ENCODE results near the gene DEFB121.
A peak's percentile ranks its signal among the peaks of the same experiment; 100 is the strongest.
"Not testable (repeated sequence)": the region's sequence is repeated elsewhere in the genome, so short reads cannot be mapped to it uniquely, and the experiment has no call there.

DEFB121 gene, protein sequence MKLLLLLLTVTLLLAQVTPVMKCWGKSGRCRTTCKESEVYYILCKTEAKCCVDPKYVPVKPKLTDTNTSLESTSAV

GRCh38 chr20:31406115-31406514 is at the start of gene DEFB121:
Gene DEFB121, minus strand, starts transcription at chr20:31406215. Its CDS starts 63 bp downstream, at chr20:31406152.
- no peak for DNase-seq (ENCODE audit: low read depth in 2 of 2)

GRCh38 chr20:31454361-31454760 is 48.3 kb upstream of the DEFB121 start:
- DNase-seq (ENCODE audit: low read depth in 2 of 2), result no peak

- no peak for DNase-seq (ENCODE audit: low read depth in 2 of 2)
Observed at GRCh38 chr20:31452575-31452974, 46.6 kb upstream of the DEFB121 start.

- DNase-seq (ENCODE audit: low read depth in 2 of 2), result no peak
Observed at GRCh38 chr20:31449511-31450414, 43.7 kb upstream of the DEFB121 start.

DNA sequence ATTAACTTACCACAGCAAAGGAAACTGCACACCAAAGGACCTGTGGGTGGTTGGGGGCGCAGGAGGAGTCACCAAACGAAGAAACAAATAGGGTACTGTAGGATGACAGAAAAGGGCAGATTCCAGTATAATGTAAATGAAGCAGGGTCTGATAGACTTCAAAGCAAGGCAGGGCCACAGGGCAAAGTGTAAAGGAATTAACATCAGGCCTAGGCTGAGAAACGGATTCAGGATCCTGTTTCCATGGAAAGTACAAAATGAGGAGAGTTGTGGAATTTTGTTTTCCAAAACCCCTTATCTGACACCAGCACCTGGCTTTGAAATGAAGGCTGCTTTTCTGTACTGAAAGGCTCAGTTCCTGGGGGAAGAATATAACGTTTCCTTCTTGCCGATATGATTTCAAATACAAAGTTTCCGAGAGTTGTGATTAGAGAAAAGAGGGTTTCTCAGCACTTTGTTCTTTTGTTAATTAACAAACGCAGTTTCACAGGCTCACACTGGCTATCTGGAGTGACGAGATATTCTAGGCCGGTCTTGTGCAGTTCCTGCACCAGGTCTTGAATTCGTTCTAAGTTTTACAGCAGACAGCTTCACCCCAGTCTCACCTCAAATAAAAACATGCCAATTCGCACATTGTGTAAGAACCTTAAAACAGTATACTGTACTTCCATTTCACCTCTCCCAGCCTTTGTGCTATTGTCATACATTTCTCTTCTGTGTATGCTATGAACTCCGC is 40.2 kb upstream of the DEFB121 start:
- DNase-seq (ENCODE audit: low read depth in 2 of 2), result no peak

- DNase-seq (ENCODE audit: low read depth in 2 of 2), result peak in 1 of 2 experiments; percentile 11
Observed at GRCh38 chr20:31440012-31440659, 34.1 kb upstream of the DEFB121 start, which contains the start of gene DEFB123. Gene DEFB123, plus strand, starts transcription at chr20:31440632. Its CDS starts 67 bp downstream, at chr20:31440699.

GRCh38 chr20:31430568-31431115 is 24.6 kb upstream of the DEFB121 start:
- DNase-seq (ENCODE audit: low read depth in 2 of 2), result no peak

- not testable (repeated sequence) for DNase-seq (ENCODE audit: low read depth in 2 of 2)
Observed at GRCh38 chr20:31427576-31427975, 21.6 kb upstream of the DEFB121 start.

DNA sequence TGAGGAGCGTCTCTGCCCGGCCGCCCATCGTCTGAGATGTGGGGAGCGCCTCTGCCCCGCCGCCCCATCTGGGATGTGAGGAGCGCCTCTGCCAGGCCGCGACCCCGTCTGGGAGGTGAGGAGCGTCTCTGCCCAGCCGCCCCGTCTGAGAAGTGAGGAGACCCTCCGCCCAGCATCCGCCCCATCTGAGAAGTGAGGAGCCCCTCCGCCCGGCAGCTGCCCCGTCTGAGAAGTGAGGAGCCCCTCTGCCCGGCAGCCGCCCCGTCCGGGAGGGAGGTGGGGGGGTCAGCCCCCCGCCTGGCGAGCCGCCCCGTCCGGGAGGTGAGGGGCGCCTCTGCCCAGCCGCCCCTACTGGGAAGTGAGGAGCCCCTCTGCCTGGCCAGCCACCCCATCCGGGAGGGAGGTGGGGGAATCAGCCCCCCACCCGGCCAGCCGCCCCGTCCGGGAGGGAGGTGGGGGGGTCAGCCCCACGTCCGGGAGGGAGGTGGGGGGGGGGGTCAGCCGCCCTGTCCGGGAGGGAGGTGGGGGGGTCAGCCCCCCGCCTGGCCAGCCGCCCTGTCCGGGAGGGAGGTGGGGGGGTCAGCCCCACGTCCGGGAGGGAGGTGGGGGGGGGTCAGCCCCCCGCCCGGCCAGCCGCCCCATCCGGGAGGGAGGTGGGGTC is 21.0 kb upstream of the DEFB121 start:
- DNase-seq (ENCODE audit: low read depth in 2 of 2), result not testable (repeated sequence)

DNA sequence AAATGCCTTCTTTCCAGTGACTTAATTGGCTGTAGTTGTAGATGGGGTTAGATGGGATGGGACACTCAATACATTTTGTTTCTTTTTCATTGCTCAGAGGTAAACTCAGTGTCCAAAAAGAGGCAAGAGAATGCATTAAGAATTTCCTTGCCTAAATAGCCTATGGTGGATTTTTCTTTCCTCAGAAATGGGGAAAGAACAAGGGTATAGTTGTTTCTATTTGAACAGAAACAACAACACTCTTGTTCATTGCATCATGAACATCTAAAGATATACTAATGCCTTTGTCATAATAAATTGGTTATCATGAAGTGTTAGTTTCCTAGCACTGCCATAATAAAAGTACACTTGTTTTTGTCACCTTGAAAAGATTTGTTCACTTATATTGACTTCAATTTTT is 19.8 kb upstream of the DEFB121 start:
- no peak for DNase-seq (ENCODE audit: low read depth in 2 of 2)

DNA sequence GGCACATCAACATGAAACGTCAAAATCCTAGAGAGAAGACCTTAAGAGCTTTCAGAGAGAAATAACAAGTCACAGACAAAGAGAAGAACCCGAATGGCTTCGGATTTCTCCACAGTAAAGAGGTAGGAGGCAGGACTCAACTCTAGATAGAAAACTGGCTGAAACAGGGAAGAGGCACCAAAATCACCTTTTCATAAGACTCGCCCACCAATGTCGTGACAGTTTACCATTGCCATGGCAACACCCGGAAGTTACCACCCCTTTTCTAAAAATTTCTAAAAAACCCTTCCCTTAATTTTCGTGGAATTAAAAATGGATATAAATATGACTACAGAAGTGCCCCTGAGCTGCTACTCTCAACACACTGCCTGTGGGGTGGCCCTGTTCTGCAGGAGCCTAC is 12.3 kb upstream of the DEFB121 start:
- DNase-seq (ENCODE audit: low read depth in 2 of 2), result no peak

DNA sequence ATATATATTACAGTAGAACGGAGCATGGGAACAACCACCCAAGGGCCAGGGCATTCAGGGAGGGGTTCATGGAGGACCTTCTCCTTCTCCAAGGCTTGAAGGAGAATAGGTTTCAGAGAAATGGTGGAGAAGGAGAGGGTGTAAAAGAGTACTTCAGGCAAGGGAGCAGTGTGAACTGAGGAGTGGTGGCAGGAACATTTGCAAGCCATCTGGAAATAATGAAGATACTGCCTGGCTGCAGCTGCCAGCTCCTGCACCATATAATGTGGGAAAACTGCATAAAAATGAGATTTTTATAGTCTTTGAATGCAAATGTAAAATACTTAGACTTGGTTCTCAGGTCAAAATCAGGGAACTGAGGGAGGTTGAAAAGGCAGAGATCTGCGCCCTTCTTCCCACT is 9.6 kb upstream of the DEFB121 start:
- no peak for DNase-seq (ENCODE audit: low read depth in 2 of 2)

DNA sequence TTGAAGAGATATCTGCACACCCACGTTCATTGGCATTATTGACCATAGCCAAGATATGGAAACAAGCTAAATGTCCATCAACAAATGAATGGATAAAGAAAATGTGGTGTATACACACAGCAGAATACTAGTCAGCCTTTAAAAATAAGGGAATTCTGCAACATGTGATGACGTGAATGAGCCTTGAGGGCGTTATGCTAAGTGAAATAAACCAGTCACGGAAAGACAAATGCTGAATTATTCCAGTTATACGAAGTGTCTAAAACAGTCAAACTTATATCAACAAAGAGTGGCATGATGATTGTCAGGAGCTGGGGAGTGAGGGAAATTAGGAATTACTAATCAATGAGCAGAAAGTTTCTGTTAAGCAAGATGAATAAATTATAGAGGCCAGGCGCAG is 8.4 kb upstream of the DEFB121 start:
- DNase-seq (ENCODE audit: low read depth in 2 of 2), result no peak

DNA sequence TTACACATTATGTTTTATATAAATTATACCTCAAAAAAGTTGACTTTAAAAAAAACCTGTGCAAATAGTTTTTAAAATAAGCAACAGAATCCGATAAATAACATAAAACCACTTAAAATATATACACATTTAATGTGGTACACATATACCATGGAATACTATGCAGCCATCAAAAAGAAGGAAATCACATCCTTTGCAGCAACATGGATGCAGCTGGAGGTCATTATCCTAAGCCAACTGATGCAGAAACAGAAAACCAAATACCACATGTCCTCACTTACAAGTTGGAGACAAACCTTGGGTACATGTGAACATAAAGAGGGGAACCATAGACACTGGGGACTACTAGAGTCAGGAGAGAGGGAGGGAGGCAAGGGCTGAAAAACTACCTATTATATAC is 4.0 kb upstream of the DEFB121 start:
- DNase-seq (ENCODE audit: low read depth in 2 of 2), result no peak

DNA sequence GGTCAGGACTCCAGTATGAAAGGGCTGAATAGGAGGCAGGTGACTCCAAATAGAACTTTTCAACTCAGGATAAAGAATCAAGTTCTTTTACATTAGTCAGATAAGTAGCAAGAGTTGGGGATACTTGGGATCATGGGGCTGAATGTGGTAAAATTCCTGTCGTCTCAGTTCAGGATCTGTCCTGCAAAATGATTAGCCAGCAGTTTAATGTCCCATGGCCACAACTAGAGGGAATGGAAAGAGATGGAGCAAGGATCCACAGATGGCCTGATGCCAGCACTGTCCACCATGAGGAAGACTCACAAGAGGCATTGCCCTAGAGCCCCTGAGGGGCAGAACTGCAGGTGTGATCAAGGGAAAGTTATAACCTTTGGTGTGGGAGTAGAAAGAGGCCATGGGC is 2.1 kb downstream of the DEFB121 start:
- no peak for DNase-seq (ENCODE audit: low read depth in 2 of 2)

- no peak for DNase-seq (ENCODE audit: low read depth in 2 of 2)
Observed at GRCh38 chr20:31394900-31395299, 11.1 kb downstream of the DEFB121 start.

DNA sequence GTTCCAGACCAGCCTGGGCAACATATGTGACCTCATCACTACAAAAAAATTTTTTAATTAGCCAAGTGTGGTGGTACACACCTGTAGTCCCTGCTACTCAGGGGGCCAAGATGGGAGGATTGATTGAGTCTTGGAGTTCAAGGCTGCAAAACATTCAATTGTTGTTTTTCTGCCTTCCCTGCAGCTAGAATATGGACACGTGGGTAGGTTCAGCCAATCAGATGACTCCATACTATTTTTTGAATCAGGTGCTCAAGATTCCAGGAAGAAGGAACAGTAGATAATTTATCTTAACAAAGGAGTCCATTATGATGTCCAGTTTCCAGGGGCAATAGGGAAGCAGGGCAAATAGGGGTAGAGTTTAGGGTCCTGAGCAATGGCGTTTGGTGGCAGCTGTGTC is 13.2 kb downstream of the DEFB121 start:
- no peak for DNase-seq (ENCODE audit: low read depth in 2 of 2)

- no peak for DNase-seq (ENCODE audit: low read depth in 2 of 2)
Observed at GRCh38 chr20:31390490-31390889, 15.5 kb downstream of the DEFB121 start, which contains the start of gene DEFB119. Gene DEFB119, minus strand, starts transcription at chr20:31390590. Its CDS starts 107 bp downstream, at chr20:31390483.

- DNase-seq (ENCODE audit: low read depth in 2 of 2), result no peak
Observed at GRCh38 chr20:31374346-31374745, 31.7 kb downstream of the DEFB121 start.

GRCh38 chr20:31368301-31368700 is 37.7 kb downstream of the DEFB121 start, which contains the start of gene DEFB118:
Gene DEFB118, plus strand, starts transcription at chr20:31368601. Its CDS starts 50 bp downstream, at chr20:31368651.
- no peak for DNase-seq (ENCODE audit: low read depth in 2 of 2)

DNA sequence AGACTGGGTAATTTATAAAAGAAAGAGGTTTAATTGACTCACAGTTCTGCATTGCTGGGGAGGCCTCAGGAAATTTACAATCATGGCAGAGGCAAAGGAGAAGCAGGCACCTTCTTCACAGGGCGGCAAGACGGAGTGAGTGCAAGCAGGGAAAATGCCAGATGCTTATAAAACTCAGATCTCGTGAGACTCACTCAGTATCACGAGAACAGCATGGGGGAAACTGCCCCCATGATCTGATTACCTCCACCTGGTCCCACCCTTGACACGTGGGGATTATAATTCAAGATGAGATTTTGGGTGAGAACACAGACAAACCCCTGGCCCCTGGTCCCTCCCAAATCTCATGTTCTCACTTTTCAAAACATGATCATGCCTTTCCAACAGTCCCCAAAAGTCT is 41.7 kb downstream of the DEFB121 start:
- DNase-seq (ENCODE audit: low read depth in 2 of 2), result not testable (repeated sequence)
